ENCODE measurements around the gene AHI1. TPM values are rescaled to one million over a fixed set of nuclear protein-coding genes. Genes with fewer than 3 reads are reported as not detected.

The AHI1 gene
- total RNA-seq, 3 donors from 2014 or later (not counting 1 experiment from before 2014, with no cell fraction given) = 24.0 to 40.3 (median 32.4) TPM

DNA sequence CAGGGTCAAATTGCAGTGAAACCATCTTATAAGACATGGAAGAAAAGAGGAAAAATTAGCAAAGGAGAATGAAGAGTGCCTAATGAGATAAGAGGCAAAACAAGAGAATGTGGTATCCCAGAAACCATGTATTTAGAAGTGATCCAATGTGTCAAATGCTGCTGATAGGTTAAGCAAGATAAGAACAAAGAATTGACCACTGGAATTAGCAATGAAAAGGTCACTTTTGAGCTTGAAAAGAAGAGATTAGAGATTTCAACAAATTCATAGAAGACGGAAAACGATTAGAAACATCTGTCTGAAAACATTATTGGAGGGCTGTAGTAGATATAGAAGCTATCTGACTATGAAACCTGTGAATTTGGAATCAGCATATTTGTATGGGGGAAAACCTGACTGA lies 112.2 kb downstream of the AHI1 start:
- no peak for ATAC-seq
- no peak overlapping the region for H3K4me3 Mint-ChIP-seq
- no peaks in the 10 kb centered on the region for H3K36me3 ChIP-seq (ENCODE audit: control insufficient read depth, insufficient read depth, low read length)
- H3K27ac Mint-ChIP-seq = no peak overlapping the region
- no peaks in the 10 kb centered on the region for H3K4me1 Mint-ChIP-seq
- H3K36me3 Mint-ChIP-seq = no peaks in the 10 kb centered on the region
- H3K27me3 Mint-ChIP-seq (ENCODE audit: low read depth in 2 of 2) = no peaks in the 10 kb centered on the region
- 92% methylated on average over 2 of the region's 2 CpGs for WGBS (ENCODE audit: insufficient coverage)
- no peaks in the 10 kb centered on the region for H3K9me3 ChIP-seq (ENCODE audit: control insufficient read depth, insufficient read depth, low read length)
- H3K9me3 Mint-ChIP-seq = no peaks in the 10 kb centered on the region
- no peak overlapping the region for H3K27ac ChIP-seq (ENCODE audit: low read length)
- no peaks in the 10 kb centered on the region for H3K4me1 ChIP-seq (ENCODE audit: control insufficient read depth, insufficient read depth, low read length)
- H3K27me3 ChIP-seq (ENCODE audit: control insufficient read depth, insufficient read depth, low read length) = no peaks in the 10 kb centered on the region
- H3K4me3 ChIP-seq (ENCODE audit: low read length) = no peak overlapping the region
- intact Hi-C loops (cut with micrococcal nuclease) = no loop called here
- DNase-seq = no peak
- TF ChIP-seq, protein P1, sequence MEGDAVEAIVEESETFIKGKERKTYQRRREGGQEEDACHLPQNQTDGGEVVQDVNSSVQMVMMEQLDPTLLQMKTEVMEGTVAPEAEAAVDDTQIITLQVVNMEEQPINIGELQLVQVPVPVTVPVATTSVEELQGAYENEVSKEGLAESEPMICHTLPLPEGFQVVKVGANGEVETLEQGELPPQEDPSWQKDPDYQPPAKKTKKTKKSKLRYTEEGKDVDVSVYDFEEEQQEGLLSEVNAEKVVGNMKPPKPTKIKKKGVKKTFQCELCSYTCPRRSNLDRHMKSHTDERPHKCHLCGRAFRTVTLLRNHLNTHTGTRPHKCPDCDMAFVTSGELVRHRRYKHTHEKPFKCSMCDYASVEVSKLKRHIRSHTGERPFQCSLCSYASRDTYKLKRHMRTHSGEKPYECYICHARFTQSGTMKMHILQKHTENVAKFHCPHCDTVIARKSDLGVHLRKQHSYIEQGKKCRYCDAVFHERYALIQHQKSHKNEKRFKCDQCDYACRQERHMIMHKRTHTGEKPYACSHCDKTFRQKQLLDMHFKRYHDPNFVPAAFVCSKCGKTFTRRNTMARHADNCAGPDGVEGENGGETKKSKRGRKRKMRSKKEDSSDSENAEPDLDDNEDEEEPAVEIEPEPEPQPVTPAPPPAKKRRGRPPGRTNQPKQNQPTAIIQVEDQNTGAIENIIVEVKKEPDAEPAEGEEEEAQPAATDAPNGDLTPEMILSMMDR (IDR thresholded peaks at IDR 0.05) = no peak

DNA sequence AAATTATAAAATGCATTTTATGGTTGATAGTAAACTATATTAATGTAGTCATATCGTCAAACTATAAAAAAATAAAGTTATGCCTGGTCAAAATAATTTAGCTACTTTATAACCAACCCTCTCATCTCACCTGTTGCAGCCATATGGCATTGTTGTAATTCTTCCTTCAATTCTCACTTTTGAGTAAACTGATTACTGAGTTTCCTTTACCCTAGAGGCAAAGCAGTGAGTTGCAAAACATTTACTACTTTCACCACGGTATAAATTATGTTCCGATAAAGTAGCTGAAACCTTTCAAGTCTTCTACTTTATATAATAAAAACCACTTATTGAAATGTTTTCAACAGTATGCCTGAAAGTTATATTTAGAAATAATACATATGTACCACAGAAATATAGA lies 113.8 kb downstream of the AHI1 start:
- H3K4me1 Mint-ChIP-seq = no peaks in the 10 kb centered on the region
- H3K36me3 Mint-ChIP-seq = no peaks in the 10 kb centered on the region

DNA sequence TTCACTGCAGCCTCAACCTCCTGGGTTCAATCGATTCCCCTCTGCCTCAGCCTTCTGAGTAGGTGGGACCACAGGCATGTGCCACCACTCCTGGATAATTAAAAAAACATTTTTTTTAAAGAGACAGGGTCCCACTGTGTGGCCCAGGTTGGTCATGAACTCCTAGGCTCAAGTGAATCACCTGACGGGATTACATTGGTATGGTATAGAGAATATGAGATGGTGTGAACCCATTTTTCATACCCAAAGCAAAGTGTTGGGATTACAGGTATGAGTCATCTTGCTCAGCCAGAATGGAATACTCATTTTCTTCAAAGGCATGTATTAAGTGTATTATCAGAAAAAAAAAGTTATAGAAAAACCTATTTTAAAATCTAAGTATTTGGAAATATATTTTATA lies 114.2 kb downstream of the AHI1 start:
- H3K4me3 ChIP-seq (ENCODE audit: low read length) = no peak overlapping the region
- no peaks in the 10 kb centered on the region for H3K4me1 Mint-ChIP-seq
- TF ChIP-seq, protein P1 (IDR thresholded peaks at IDR 0.05) = no peak
- ATAC-seq (no peak), DNase-seq (no peak)
- no peak overlapping the region for H3K4me3 Mint-ChIP-seq
- no peak overlapping the region for H3K27ac ChIP-seq (ENCODE audit: low read length)
- H3K36me3 ChIP-seq (ENCODE audit: control insufficient read depth, insufficient read depth, low read length) = no peaks in the 10 kb centered on the region
- no peaks in the 10 kb centered on the region for H3K36me3 Mint-ChIP-seq
- H3K9me3 ChIP-seq (ENCODE audit: control insufficient read depth, insufficient read depth, low read length) = no peaks in the 10 kb centered on the region
- no peaks in the 10 kb centered on the region for H3K4me1 ChIP-seq (ENCODE audit: control insufficient read depth, insufficient read depth, low read length)
- no peaks in the 10 kb centered on the region for H3K27me3 Mint-ChIP-seq (ENCODE audit: low read depth in 2 of 2)
- 86% methylated on average over 1 of the region's 2 CpGs for WGBS (ENCODE audit: insufficient coverage)
- no peaks in the 10 kb centered on the region for H3K9me3 Mint-ChIP-seq
- intact Hi-C loops (cut with micrococcal nuclease) = no loop called here
- no peak overlapping the region for H3K27ac Mint-ChIP-seq
- no peaks in the 10 kb centered on the region for H3K27me3 ChIP-seq (ENCODE audit: control insufficient read depth, insufficient read depth, low read length)

More for the DNA sequence above, 113.8 kb downstream of the AHI1 start:
- H3K9me3 Mint-ChIP-seq = no peaks in the 10 kb centered on the region
- ATAC-seq = no peak
- WGBS (ENCODE audit: insufficient coverage) = 60% methylated on average over 1 of the region's 3 CpGs
- no peak for DNase-seq
- no peaks in the 10 kb centered on the region for H3K36me3 ChIP-seq (ENCODE audit: control insufficient read depth, insufficient read depth, low read length)
- H3K27me3 ChIP-seq (ENCODE audit: control insufficient read depth, insufficient read depth, low read length) = no peaks in the 10 kb centered on the region
- no peaks in the 10 kb centered on the region for H3K9me3 ChIP-seq (ENCODE audit: control insufficient read depth, insufficient read depth, low read length)
- TF ChIP-seq, protein P1 (IDR thresholded peaks at IDR 0.05) = no peak
- H3K27ac Mint-ChIP-seq = no peak overlapping the region
- H3K27me3 Mint-ChIP-seq (ENCODE audit: low read depth in 2 of 2) = no peaks in the 10 kb centered on the region
- no peak overlapping the region for H3K4me3 Mint-ChIP-seq
- intact Hi-C loops (cut with micrococcal nuclease) = no loop called here
- no peak overlapping the region for H3K4me3 ChIP-seq (ENCODE audit: low read length)
- H3K4me1 ChIP-seq (ENCODE audit: control insufficient read depth, insufficient read depth, low read length) = no peaks in the 10 kb centered on the region
- no peak overlapping the region for H3K27ac ChIP-seq (ENCODE audit: low read length)

DNA sequence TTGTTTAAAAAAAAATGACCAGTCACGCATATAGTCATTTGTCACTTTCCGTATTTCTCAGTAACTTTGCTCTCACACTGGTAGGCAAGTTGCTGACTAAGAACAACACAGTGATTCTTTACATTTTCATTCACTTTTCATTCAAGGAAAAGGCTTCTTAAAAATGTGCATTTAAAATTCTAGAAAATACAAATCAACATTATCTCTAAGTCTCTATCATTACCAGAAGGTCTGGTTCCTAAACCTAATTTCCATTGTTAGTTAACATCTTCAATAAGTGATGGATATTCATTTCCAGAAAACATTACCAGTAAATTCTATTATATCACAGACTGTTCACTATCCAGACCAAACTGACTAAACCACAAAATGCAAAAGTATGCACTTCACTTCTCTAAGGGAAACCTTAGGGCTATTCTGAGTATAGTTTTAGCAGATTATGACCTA lies 115.3 kb downstream of the AHI1 start:
- H3K27me3 Mint-ChIP-seq (ENCODE audit: low read depth in 2 of 2) = no peaks in the 10 kb centered on the region
- no peak overlapping the region for H3K4me3 Mint-ChIP-seq
- no peaks in the 10 kb centered on the region for H3K4me1 Mint-ChIP-seq
- Histone ChIP-seq H3K36me3 (ENCODE audit: control insufficient read depth, insufficient read depth, low read length) (no peaks in the 10 kb centered on the region), H3K27me3 (ENCODE audit: control insufficient read depth, insufficient read depth, low read length) (no peaks in the 10 kb centered on the region), H3K9me3 (ENCODE audit: control insufficient read depth, insufficient read depth, low read length) (no peaks in the 10 kb centered on the region), H3K4me1 (ENCODE audit: control insufficient read depth, insufficient read depth, low read length) (no peaks in the 10 kb centered on the region), H3K27ac (ENCODE audit: low read length) (no peak overlapping the region), H3K4me3 (ENCODE audit: low read length) (no peak overlapping the region)
- intact Hi-C loops (cut with micrococcal nuclease) = no loop called here
- DNase-seq (no peak), ATAC-seq (no peak)
- H3K9me3 Mint-ChIP-seq = no peaks in the 10 kb centered on the region
- TF ChIP-seq, protein P1 (IDR thresholded peaks at IDR 0.05) = no peak
- no peak overlapping the region for H3K27ac Mint-ChIP-seq
- 42% methylated on average over 2 of the region's 2 CpGs for WGBS (ENCODE audit: insufficient coverage)
- H3K36me3 Mint-ChIP-seq = no peaks in the 10 kb centered on the region
